Calu3 (cell line): Measurements from ENCODE around the gene ALG14. TPM values are rescaled to one million over a fixed set of nuclear protein-coding genes. Genes with fewer than 3 reads are reported as not detected.
"Not testable (repeated sequence)": the region's sequence is repeated elsewhere in the genome, so short reads cannot be mapped to it uniquely, and the experiment has no call there.

ENCODE experiments used
- BruUV-seq: library from RNA; stranded (reverse); fragments of 400-500 nt; replicated peaks from 2 replicates; lab custom pipeline; 2021; lab: Mats Ljungman, UMichigan
- CTCF ChIA-PET: fragments of 300-600 bp; sonication (Branson Sonifier 250); formaldehyde crosslinking; loops from one replicate; lab custom pipeline; 2022; ENCODE audit warnings: antibody characterized with exemption; lab: Charles Lee
- DNase-seq: peaks from one replicate; pipeline ENCODE4 v3.0.0; 2022
- H3K27ac Mint-ChIP-seq: one replicate; pipeline ENCODE4 v1.8.0; 2022; ENCODE audit warnings: mixed read lengths; ENCODE audit not compliant: unreplicated experiment
- H3K27me3 Mint-ChIP-seq: one replicate; pipeline ENCODE4 v1.8.0; 2022; ENCODE audit warnings: mixed read lengths; ENCODE audit not compliant: unreplicated experiment
- H3K36me3 Mint-ChIP-seq: one replicate; pipeline ENCODE4 v1.8.0; 2022; ENCODE audit warnings: mild to moderate bottlenecking, moderate library complexity, mixed read lengths; ENCODE audit not compliant: insufficient read depth, unreplicated experiment
- H3K4me1 Mint-ChIP-seq: one replicate; pipeline ENCODE4 v1.8.0; 2022; ENCODE audit warnings: mild to moderate bottlenecking, low read depth, mixed read lengths; ENCODE audit not compliant: unreplicated experiment
- H3K4me3 Mint-ChIP-seq: one replicate; pipeline ENCODE4 v1.8.0; 2022; ENCODE audit warnings: mild to moderate bottlenecking, low read depth, moderate library complexity, mixed read lengths; ENCODE audit not compliant: unreplicated experiment
- H3K9me3 Mint-ChIP-seq: one replicate; pipeline ENCODE4 v1.8.0; 2022; ENCODE audit warnings: low read depth, mixed read lengths; ENCODE audit not compliant: unreplicated experiment
- intact Hi-C: fragments of 100-400 bp; cut with micrococcal nuclease; formaldehyde crosslinking; loops from one replicate; pipeline ENCODE4 v1.10.0; 2022; ENCODE audit not compliant: unreplicated experiment
- total RNA-seq: library from RNA; stranded (reverse); gene quantifications from 2 replicates; pipeline ENCODE4 v1.2.3, GENCODE V29; 2022
- TF ChIP-seq, protein P1 (sequence below): fragments of 200-600 bp; IDR thresholded peaks from one replicate; pipeline ENCODE4 v1.8.0; 2022; ENCODE audit warnings: antibody characterized with exemption; ENCODE audit not compliant: unreplicated experiment

The ALG14 gene
- total RNA-seq, 1 experiment from 2014 or later = 5.8 TPM

DNA sequence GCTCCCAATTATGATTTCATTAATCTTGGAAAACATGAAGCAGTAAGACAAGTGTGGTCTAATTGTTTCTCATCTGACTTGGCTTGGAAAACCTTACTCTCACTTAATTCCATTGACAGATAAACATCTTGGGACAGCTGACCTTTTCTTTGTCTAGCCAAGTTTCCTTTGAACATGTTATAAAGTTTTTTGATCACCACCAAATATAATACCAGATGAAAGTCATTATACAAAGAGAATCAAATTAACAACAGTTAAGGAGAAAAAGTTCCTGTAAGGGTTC, 50.2 kb downstream of the ALG14 start:
- no peak overlapping the region for H3K4me3 Mint-ChIP-seq
- no peak overlapping the region for H3K27ac Mint-ChIP-seq
- H3K9me3 Mint-ChIP-seq = no peaks in the 10 kb centered on the region
- TF ChIP-seq, protein P1, sequence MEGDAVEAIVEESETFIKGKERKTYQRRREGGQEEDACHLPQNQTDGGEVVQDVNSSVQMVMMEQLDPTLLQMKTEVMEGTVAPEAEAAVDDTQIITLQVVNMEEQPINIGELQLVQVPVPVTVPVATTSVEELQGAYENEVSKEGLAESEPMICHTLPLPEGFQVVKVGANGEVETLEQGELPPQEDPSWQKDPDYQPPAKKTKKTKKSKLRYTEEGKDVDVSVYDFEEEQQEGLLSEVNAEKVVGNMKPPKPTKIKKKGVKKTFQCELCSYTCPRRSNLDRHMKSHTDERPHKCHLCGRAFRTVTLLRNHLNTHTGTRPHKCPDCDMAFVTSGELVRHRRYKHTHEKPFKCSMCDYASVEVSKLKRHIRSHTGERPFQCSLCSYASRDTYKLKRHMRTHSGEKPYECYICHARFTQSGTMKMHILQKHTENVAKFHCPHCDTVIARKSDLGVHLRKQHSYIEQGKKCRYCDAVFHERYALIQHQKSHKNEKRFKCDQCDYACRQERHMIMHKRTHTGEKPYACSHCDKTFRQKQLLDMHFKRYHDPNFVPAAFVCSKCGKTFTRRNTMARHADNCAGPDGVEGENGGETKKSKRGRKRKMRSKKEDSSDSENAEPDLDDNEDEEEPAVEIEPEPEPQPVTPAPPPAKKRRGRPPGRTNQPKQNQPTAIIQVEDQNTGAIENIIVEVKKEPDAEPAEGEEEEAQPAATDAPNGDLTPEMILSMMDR = no peak
- no peaks in the 10 kb centered on the region for H3K36me3 Mint-ChIP-seq
- no peaks in the 10 kb centered on the region for H3K27me3 Mint-ChIP-seq
- intact Hi-C loops = no loop called here
- CTCF ChIA-PET = no interaction called here
- DNase-seq = no peak
- peaks cover 15% of the 10 kb centered on the region for H3K4me1 Mint-ChIP-seq
- BruUV-seq = no TSS peak

DNA sequence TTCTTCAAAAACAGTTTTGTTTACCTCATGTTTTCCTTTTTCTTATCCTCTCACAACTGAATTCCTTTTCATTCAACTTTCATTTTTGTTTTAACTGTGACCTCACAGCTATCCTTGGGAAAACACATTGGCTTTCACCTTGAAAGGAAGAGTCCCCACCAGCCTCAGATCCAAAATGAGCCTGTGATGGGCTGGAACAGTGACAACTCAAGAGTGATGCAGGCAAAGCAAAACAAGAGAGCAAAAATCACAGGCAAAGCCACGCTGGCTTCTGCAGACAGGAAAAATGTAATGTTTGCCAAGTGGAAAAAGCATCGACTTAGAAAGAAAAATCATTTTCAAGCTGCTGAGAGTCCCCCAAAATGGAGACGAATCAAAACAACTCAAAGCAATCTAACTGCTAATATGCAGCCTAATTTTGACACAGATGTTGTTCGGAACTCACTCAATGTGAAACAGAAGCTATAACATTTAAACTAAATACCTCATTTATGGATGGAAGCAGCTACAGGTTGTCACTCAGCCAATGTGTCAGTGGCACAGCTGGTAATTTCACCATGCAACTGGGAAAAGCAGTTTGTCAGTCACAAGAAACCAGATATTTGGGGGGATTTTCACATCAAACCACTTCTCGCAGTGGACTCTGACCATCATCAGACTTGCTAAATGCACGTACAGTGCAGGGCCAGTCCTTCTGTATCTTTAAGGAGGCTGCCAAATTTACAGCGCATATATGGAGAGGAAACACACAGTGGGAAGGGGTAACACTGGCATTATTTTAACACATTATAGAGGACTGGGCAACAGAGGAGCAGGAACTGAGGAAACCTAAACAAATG, 50.7 kb downstream of the ALG14 start:
- H3K9me3 Mint-ChIP-seq = no peaks in the 10 kb centered on the region
- DNase-seq = no peak
- BruUV-seq = no TSS peak
- no peaks in the 10 kb centered on the region for H3K27me3 Mint-ChIP-seq
- CTCF ChIA-PET = no interaction called here
- TF ChIP-seq, protein P1 = no peak
- no peak overlapping the region for H3K27ac Mint-ChIP-seq
- intact Hi-C loops = no loop called here
- H3K4me1 Mint-ChIP-seq = peaks cover 21% of the 10 kb centered on the region
- H3K36me3 Mint-ChIP-seq = no peaks in the 10 kb centered on the region
- H3K4me3 Mint-ChIP-seq = no peak overlapping the region

DNA sequence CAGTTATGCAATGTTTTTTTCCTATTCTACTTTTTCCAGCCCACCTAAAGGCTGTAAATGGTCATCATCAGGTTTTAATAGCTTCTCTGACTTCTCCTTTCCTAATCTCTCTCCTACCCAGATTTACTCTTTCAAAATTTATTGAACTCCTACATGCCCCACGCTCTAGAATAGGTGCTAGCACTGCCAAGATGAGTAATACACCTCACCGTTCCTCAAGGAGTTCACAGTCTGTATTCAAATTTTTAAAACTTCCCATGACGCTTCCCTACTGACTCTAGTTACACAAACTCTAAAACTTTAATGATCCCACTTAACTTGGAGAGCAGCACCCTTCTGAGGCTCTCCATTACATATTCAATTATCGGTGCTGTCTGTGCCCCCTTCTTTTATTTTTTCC, 51.6 kb downstream of the ALG14 start:
- TF ChIP-seq, protein P1 = no peak
- H3K36me3 Mint-ChIP-seq = no peaks in the 10 kb centered on the region
- no peak overlapping the region for H3K4me3 Mint-ChIP-seq
- no peak overlapping the region for H3K27ac Mint-ChIP-seq
- peaks cover 22% of the 10 kb centered on the region for H3K4me1 Mint-ChIP-seq
- intact Hi-C loops = no loop called here
- CTCF ChIA-PET = no interaction called here
- DNase-seq = no peak
- no TSS peak for BruUV-seq
- no peaks in the 10 kb centered on the region for H3K27me3 Mint-ChIP-seq
- H3K9me3 Mint-ChIP-seq = no peaks in the 10 kb centered on the region

DNA sequence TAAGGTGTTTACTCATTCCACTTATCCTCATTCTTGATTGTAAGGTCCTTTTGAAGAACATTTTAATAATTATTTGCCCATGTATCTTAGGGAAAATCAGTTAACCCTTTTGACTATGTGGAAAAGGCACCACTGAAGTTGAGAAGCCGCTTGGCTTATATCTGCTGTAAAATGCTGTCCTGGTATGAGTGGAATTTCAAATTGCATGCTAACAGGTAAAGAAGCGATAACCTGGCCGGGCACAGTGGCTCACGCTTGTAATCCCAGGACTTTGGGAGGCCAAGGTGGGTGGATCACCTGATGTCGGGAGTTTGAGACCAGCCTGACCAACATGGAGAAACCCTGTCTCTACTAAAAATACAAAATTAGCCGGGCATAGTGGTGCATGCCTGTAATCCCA, 53.3 kb downstream of the ALG14 start:
- DNase-seq, H3K9me3 Mint-ChIP-seq, H3K36me3 Mint-ChIP-seq, H3K27me3 Mint-ChIP-seq, BruUV-seq, intact Hi-C loops, H3K27ac Mint-ChIP-seq, H3K4me3 Mint-ChIP-seq, CTCF ChIA-PET: not testable (repeated sequence)
- H3K4me1 Mint-ChIP-seq = peaks cover 22% of the 10 kb centered on the region
